HUES48 (cell line): Measurements from ENCODE around the gene RAB3D.
"Not testable (repeated sequence)": the region's sequence is repeated elsewhere in the genome, so short reads cannot be mapped to it uniquely, and the experiment has no call there.

Source experiments
- H3K27ac ChIP-seq: one replicate; pipeline ENCODE4 v1.7.0; 2013; ENCODE audit warnings: low read depth, low read length, inconsistent platforms
- H3K27me3 ChIP-seq: 2 replicates; pipeline ENCODE4 v1.6.1; 2013; ENCODE audit warnings: mild to moderate bottlenecking, low read length; ENCODE audit not compliant: control insufficient read depth, insufficient read depth
- H3K36me3 ChIP-seq: 2 replicates; pipeline ENCODE4 v1.6.1; 2013; ENCODE audit warnings: low read length; ENCODE audit not compliant: control insufficient read depth, insufficient read depth
- H3K4me1 ChIP-seq: 2 replicates; pipeline ENCODE4 v1.6.1; 2013; ENCODE audit warnings: mild to moderate bottlenecking, low read length; ENCODE audit not compliant: control insufficient read depth, insufficient read depth
- H3K4me3 ChIP-seq: 2 replicates; pipeline ENCODE4 v1.5.1; 2013; ENCODE audit warnings: mild to moderate bottlenecking, low read depth, low read length
- H3K9ac ChIP-seq: 2 replicates; pipeline ENCODE4 v1.6.1; 2013; ENCODE audit warnings: mild to moderate bottlenecking, low read depth, low read length, moderate library complexity
- H3K9me3 ChIP-seq: 2 replicates; pipeline ENCODE4 v1.6.1; 2013; ENCODE audit warnings: low read length; ENCODE audit not compliant: control insufficient read depth, insufficient read depth

Gene RAB3D

GRCh38 chr19:11339254-11340098 is at the start of gene RAB3D:
TSS of gene RAB3D (minus strand) at chr19:11339657. CDS start at chr19:11337399, 2,258 bp downstream.
- peak within 1 kb of the TSS; percentile 73 for H3K4me3 ChIP-seq
- H3K9ac ChIP-seq: no peak within 1 kb of the TSS
- H3K36me3 ChIP-seq: peaks cover 17% of the 10 kb centered on the region
- no peaks in the 10 kb centered on the region for H3K27me3 ChIP-seq
- 0 out of 2 replicates have a peak, but pooled peaks cover 2% of the 10 kb centered on the region for H3K4me1 ChIP-seq
- H3K27ac ChIP-seq: peak within 1 kb of the TSS; percentile 40
- no peaks in the 10 kb centered on the region for H3K9me3 ChIP-seq

GRCh38 chr19:11387162-11388034 is 47.9 kb upstream of the RAB3D start:
- H3K9ac ChIP-seq: no peak overlapping the region
- H3K27ac ChIP-seq: no peak overlapping the region

GRCh38 chr19:11384778-11385129 is 45.3 kb upstream of the RAB3D start:
- H3K27ac ChIP-seq: no peak overlapping the region
- H3K36me3 ChIP-seq: no peaks in the 10 kb centered on the region
- no peak overlapping the region for H3K4me3 ChIP-seq
- H3K9ac ChIP-seq: no peak overlapping the region
- H3K4me1 ChIP-seq: no peaks in the 10 kb centered on the region; the same call in 1 of the 2 replicates
- H3K9me3 ChIP-seq: no peaks in the 10 kb centered on the region
- H3K27me3 ChIP-seq: no peaks in the 10 kb centered on the region

More at GRCh38 chr19:11387162-11388034, 47.9 kb upstream of the RAB3D start:
- no peaks in the 10 kb centered on the region for H3K9me3 ChIP-seq
- H3K27me3 ChIP-seq: no peaks in the 10 kb centered on the region
- H3K36me3 ChIP-seq: no peaks in the 10 kb centered on the region
- no peaks in the 10 kb centered on the region for H3K4me1 ChIP-seq
- H3K4me3 ChIP-seq: no peak overlapping the region

- Histone ChIP-seq H3K4me1 (no peaks in the 10 kb centered on the region; the same call in 1 of the 2 replicates), H3K27me3 (no peaks in the 10 kb centered on the region), H3K9me3 (no peaks in the 10 kb centered on the region), H3K36me3 (no peaks in the 10 kb centered on the region), H3K27ac (no peak overlapping the region), H3K4me3 (peak overlapping the region; percentile 70), H3K9ac (no peak overlapping the region)
Observed at GRCh38 chr19:11383706-11384048, 44.2 kb upstream of the RAB3D start.

GRCh38 chr19:11382898-11383705 is 43.6 kb upstream of the RAB3D start:
- Histone ChIP-seq H3K9ac (peak overlapping the region; percentile 17; the same call in 1 of the 2 replicates), H3K27ac (no peak overlapping the region), H3K4me3 (peak overlapping the region; percentile 70), H3K9me3 (no peaks in the 10 kb centered on the region), H3K4me1 (no peaks in the 10 kb centered on the region; the same call in 1 of the 2 replicates), H3K27me3 (no peaks in the 10 kb centered on the region), H3K36me3 (0 out of 2 replicates have a peak, but pooled peaks cover under 1% of the 10 kb centered on the region)

GRCh38 chr19:11380653-11381537 is 41.4 kb upstream of the RAB3D start:
- no peaks in the 10 kb centered on the region; the same call in 1 of the 2 replicates for H3K4me1 ChIP-seq
- H3K27ac ChIP-seq: peak overlapping the region; percentile 84
- no peaks in the 10 kb centered on the region for H3K9me3 ChIP-seq
- peak overlapping the region; percentile 80 for H3K4me3 ChIP-seq
- no peaks in the 10 kb centered on the region for H3K27me3 ChIP-seq
- peaks cover 13% of the 10 kb centered on the region for H3K36me3 ChIP-seq
- peak overlapping the region; percentile 52; the same call in 1 of the 2 replicates for H3K9ac ChIP-seq

- H3K9me3 ChIP-seq: no peaks in the 10 kb centered on the region
- peaks cover 13% of the 10 kb centered on the region for H3K36me3 ChIP-seq
- H3K9ac ChIP-seq: no peak overlapping the region
- no peak overlapping the region for H3K27ac ChIP-seq
- peaks cover 3% of the 10 kb centered on the region for H3K4me1 ChIP-seq
- H3K4me3 ChIP-seq: peak overlapping the region; percentile 80; the same call in 1 of the 2 replicates
- H3K27me3 ChIP-seq: no peaks in the 10 kb centered on the region
Observed at GRCh38 chr19:11379857-11380350, 40.4 kb upstream of the RAB3D start.

GRCh38 chr19:11379269-11379845 is 39.9 kb upstream of the RAB3D start:
- H3K27ac ChIP-seq, H3K4me1 ChIP-seq, H3K4me3 ChIP-seq: not testable (repeated sequence)

GRCh38 chr19:11378319-11379189 is 39.1 kb upstream of the RAB3D start:
- Histone ChIP-seq H3K27ac (no peak overlapping the region), H3K36me3 (peaks cover 13% of the 10 kb centered on the region), H3K9ac (no peak overlapping the region), H3K4me1 (peaks cover 8% of the 10 kb centered on the region), H3K4me3 (no peak overlapping the region), H3K27me3 (no peaks in the 10 kb centered on the region), H3K9me3 (no peaks in the 10 kb centered on the region)

More at GRCh38 chr19:11379269-11379845, 39.9 kb upstream of the RAB3D start:
- not testable (repeated sequence) for H3K27me3 ChIP-seq, H3K9me3 ChIP-seq, H3K9ac ChIP-seq
- H3K36me3 ChIP-seq: peaks cover 13% of the 10 kb centered on the region
